Measurements from ENCODE around the gene OR2B2.

The OR2B2 gene

DNA sequence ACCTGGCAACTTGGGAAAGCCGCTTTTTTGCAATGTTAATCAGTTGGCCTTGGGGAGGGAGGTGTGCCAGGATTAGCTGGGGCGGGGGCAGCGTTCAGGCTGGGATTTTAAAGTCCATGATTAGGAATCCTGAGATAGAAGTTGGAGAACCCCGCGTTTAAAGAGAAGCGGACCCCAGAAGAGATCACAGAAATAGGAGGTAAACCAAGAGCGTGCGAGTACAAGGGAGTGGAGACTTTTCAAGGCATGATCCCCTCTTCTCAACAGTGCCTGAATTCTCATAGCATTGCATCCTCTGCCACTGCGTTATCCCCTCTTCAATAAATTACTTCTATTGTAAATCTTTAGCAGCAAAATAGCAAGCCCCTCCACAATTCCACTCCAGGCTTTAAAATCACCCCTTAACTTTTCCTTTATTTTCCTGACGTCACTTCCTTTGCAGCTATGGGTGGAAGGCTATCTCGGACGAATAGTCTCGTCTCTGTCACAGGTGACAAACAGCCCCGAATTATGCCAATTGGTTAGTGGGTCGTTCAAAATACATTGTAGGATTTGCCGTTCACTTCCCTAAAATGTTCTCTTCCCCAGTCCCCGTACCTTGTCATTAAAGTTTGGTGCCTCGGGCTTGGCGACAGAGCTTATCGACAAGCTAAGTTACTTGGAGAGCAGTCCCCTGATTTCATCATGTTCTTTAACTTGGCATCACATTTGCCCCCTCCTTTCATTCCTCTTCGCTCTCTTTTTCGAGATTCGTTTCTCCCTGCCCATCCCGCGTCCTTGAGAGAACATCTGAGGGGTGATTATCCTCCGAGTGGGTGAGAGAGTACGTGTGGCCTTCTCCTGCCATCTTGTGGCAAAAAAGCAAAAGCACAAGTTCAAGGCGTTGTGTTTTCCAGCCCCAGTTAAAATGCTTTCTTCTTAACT, 17.1 kb downstream of the OR2B2 start:
- in situ Hi-C loops (cut with HindIII; ENCODE audit: low pct_ligation_motif_present, low sequenced_read_pairs), result no loop called here
- Histone ChIP-seq H3K36me3 (replicated peaks) (no peaks in the 10 kb centered on the region), H3K27me3 (replicated peaks) (no peaks in the 10 kb centered on the region), H3K27ac (peak overlapping the region; percentile 74), H3K4me3 (ENCODE audit: low read depth, low read length) (peak overlapping the region; percentile 90)
- TF ChIP-seq, protein P1, sequence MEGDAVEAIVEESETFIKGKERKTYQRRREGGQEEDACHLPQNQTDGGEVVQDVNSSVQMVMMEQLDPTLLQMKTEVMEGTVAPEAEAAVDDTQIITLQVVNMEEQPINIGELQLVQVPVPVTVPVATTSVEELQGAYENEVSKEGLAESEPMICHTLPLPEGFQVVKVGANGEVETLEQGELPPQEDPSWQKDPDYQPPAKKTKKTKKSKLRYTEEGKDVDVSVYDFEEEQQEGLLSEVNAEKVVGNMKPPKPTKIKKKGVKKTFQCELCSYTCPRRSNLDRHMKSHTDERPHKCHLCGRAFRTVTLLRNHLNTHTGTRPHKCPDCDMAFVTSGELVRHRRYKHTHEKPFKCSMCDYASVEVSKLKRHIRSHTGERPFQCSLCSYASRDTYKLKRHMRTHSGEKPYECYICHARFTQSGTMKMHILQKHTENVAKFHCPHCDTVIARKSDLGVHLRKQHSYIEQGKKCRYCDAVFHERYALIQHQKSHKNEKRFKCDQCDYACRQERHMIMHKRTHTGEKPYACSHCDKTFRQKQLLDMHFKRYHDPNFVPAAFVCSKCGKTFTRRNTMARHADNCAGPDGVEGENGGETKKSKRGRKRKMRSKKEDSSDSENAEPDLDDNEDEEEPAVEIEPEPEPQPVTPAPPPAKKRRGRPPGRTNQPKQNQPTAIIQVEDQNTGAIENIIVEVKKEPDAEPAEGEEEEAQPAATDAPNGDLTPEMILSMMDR (IDR thresholded peaks at IDR 0.05; ENCODE audit: low read depth, low read length, missing control alignments), result peak; percentile 89
- peak; percentile 80 for DNase-seq

DNA sequence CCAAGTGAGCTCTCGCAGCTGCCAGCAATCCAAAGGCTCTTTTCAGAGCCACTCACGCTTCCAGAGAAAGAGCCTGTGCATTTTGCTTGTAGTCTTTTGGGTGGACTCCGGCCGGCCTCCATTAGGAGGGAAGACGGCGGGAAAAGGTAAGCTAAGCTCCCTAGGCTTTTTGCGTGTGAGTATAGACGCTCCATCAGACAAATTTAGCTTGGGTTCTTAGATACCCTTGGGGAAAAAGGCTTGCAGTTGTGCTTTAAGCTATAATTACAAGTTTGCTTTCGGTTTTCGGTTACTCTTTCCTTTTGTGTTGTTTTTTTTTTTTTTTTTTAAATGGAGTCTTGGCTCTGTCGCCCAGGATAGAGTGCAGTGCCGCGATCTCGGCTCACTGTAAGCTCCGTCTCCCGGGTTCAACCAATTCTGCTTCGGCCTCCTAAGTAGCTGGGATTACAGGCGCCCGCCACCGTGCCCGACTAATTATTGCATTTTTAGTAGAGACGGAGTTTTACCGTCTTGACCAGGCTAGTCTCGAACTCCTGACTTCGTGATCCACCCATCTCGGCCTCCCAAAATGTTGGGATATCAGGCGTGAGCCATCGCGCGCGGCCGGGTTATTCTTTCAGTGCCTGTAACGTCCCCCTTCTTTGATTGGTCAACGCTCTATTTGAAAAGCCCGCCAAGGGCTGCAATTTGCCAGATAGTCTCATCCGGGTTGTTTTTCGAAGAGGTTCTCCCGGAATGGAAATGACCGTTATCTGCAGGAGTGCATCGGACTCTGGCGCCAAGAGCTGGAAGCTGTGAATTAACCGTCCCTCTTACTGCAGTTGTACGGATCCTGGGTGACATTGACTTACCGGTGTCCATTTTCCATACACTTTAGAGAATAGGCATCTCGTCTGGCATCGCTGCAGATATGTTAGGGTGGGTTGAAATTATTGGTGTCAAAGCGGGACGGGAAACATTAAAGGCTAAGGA, 18.1 kb downstream of the OR2B2 start:
- in situ Hi-C loops (cut with HindIII; ENCODE audit: low pct_ligation_motif_present, low sequenced_read_pairs), result no loop called here
- no peaks in the 10 kb centered on the region for H3K36me3 ChIP-seq (replicated peaks)
- DNase-seq, result peak; percentile 96
- TF ChIP-seq, protein P1 (IDR thresholded peaks at IDR 0.05; ENCODE audit: low read depth, low read length, missing control alignments), result no peak
- no peaks in the 10 kb centered on the region for H3K27me3 ChIP-seq (replicated peaks)
- peak overlapping the region; percentile 74 for H3K27ac ChIP-seq
- H3K4me3 ChIP-seq (ENCODE audit: low read depth, low read length), result peak overlapping the region; percentile 90

DNA sequence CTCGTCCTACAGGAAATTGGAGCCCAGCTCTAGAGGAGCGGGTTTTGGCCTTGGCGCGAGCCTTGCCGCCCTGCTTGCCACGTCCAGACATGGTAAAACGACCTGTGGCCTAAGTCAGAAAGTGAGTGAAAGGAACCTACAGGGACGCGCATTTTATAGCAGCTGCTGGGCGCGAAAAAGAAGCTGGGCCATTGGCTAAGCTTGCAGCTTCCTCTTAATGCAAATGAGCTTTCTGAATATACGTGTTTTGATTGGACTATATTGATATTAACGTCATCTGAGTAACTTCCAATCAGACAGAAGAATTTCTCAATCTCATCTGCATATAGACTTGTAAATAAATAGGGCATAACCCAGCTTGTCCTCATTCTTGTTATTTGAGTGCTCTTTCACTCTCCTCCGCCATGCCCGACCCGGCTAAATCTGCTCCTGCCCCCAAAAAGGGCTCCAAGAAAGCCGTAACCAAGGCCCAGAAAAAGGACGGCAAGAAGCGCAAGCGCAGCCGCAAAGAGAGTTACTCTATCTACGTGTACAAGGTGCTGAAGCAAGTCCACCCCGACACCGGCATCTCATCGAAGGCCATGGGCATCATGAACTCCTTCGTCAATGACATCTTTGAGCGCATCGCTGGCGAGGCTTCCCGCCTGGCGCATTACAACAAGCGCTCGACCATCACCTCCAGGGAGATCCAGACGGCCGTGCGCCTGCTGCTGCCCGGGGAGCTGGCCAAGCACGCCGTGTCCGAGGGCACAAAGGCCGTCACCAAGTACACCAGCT, 18.9 kb downstream of the OR2B2 start:
- TF ChIP-seq, protein P1 (IDR thresholded peaks at IDR 0.05; ENCODE audit: low read depth, low read length, missing control alignments), result no peak
- in situ Hi-C loops (cut with HindIII; ENCODE audit: low pct_ligation_motif_present, low sequenced_read_pairs), result no loop called here

DNA sequence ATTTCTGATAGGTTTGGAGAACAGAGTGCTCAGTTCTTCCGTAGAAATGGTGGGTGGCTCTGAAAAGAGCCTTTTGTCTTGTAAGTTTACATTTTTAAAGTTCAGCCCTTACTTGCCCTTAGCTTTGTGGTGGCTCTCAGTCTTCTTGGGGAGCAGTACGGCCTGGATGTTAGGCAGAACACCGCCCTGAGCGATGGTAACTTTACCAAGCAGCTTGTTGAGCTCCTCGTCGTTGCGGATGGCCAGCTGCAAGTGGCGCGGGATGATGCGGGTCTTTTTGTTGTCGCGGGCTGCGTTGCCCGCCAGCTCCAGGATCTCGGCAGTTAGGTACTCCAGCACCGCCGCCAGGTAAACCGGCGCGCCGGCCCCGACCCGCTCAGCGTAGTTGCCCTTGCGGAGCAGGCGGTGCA, 19.5 kb downstream of the OR2B2 start:
- DNase-seq, result no peak
- Histone ChIP-seq H3K27me3 (replicated peaks) (no peaks in the 10 kb centered on the region), H3K4me3 (ENCODE audit: low read depth, low read length) (peak overlapping the region; percentile 72), H3K27ac (peak overlapping the region; percentile 57), H3K36me3 (replicated peaks) (no peaks in the 10 kb centered on the region)
- in situ Hi-C loops (cut with HindIII; ENCODE audit: low pct_ligation_motif_present, low sequenced_read_pairs), result no loop called here
- TF ChIP-seq, protein P1 (IDR thresholded peaks at IDR 0.05; ENCODE audit: low read depth, low read length, missing control alignments), result no peak

More for the DNA sequence above, 18.9 kb downstream of the OR2B2 start:
- peak; percentile 93 for DNase-seq
- H3K27ac ChIP-seq, result peak overlapping the region; percentile 74
- H3K36me3 ChIP-seq (replicated peaks), result no peaks in the 10 kb centered on the region
- H3K27me3 ChIP-seq (replicated peaks), result no peaks in the 10 kb centered on the region
- peak overlapping the region; percentile 90 for H3K4me3 ChIP-seq (ENCODE audit: low read depth, low read length)

DNA sequence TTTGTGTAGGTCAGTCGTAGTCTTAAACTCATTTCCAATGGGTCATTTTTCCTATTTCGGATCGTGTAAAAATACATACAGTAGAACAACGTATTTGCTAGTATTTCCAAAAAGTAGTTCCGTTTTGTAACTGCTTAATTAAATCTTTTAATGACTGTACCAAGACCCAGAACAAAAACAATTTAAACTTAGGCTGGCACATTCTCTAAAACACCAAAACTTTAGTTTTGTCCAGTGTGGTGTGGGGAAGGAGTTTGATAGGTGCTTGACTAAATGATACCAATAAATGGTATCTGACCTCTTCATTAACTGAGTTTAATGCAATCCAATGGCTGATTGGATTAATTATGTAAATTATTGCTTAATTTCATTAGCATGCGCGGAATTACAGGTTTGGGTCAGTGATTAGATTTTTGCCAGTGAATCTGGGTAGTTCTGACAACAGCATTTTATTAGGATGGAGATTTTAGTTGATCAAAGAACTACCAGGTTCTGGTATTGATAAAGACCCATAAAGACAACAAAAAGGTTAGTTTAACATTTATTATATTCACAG, 20.8 kb downstream of the OR2B2 start:
- in situ Hi-C loops (cut with HindIII; ENCODE audit: low pct_ligation_motif_present, low sequenced_read_pairs), result no loop called here
- Histone ChIP-seq H3K27me3 (replicated peaks) (no peaks in the 10 kb centered on the region), H3K27ac (no peak overlapping the region), H3K36me3 (replicated peaks) (no peaks in the 10 kb centered on the region), H3K4me3 (ENCODE audit: low read depth, low read length) (peak overlapping the region; percentile 72)
- TF ChIP-seq, protein P1 (IDR thresholded peaks at IDR 0.05; ENCODE audit: low read depth, low read length, missing control alignments), result no peak
- no peak for DNase-seq

Measured in brain microvascular endothelial cell (primary cell).